H1 (cell line): ENCODE measurements around the gene GNA12. TPM values are rescaled to one million over a fixed set of nuclear protein-coding genes. Genes with fewer than 3 reads are reported as not detected.

ENCODE experiments used
- CTCF ChIA-PET: fragments of 300-600 bp; sonication (Branson Sonifier 250); formaldehyde crosslinking; loops from one replicate; lab custom pipeline; 2021; ENCODE audit not compliant: partially characterized antibody; lab: Charles Lee
- POLR2A ChIA-PET: fragments of 300-600 bp; sonication (Branson Sonifier 250); formaldehyde crosslinking; loops from one replicate; lab custom pipeline; 2021; ENCODE audit warnings: inconsistent platforms; ENCODE audit not compliant: partially characterized antibody; lab: Charles Lee
- DNase-seq, 2 experiments: peaks; one replicate each; pipeline versions ENCODE4 v3.0.0 to v3.0.0-alpha.2; 2010 to 2022; ENCODE audit warnings: low spot score in 2 of 2, low read depth in 1 of 2, mixed read lengths in 1 of 2
- FAIRE-seq: peaks from 2 replicates; lab custom pipeline; 2011; peaks lifted over from hg19 to GRCh38; lab: Jason Lieb, UNC
- H2AFZ ChIP-seq: 2 replicates; pipeline ENCODE4 v1.8.1; 2012; ENCODE audit warnings: low read length, inconsistent platforms
- H2AK5ac ChIP-seq: 2 replicates; pipeline ENCODE4 v1.6.1; 2013; ENCODE audit warnings: low read depth, low read length
- H2BK120ac ChIP-seq: replicated peaks from 2 replicates; pipeline ENCODE3; 2013; ENCODE audit warnings: low read depth, low read length, inconsistent platforms
- H2BK12ac ChIP-seq: 2 replicates; pipeline ENCODE4 v1.6.1; 2013; ENCODE audit warnings: low read depth, low read length
- H2BK15ac ChIP-seq: 2 replicates; pipeline ENCODE4 v1.6.1; 2013; ENCODE audit warnings: low read length
- H2BK20ac ChIP-seq: 2 replicates; pipeline ENCODE4 v1.6.1; 2013; ENCODE audit warnings: low read length
- H2BK5ac ChIP-seq: 2 replicates; pipeline ENCODE4 v1.6.1; 2013; ENCODE audit warnings: low read depth, low read length
- H3K14ac ChIP-seq: 2 replicates; pipeline ENCODE4 v1.6.1; 2013; ENCODE audit warnings: inconsistent platforms; ENCODE audit not compliant: insufficient read length
- H3K18ac ChIP-seq: 2 replicates; pipeline ENCODE4 v1.6.1; 2013; ENCODE audit warnings: low read length; ENCODE audit errors: extremely low read depth
- H3K23ac ChIP-seq: 2 replicates; pipeline ENCODE4 v1.6.1; 2013; ENCODE audit warnings: inconsistent platforms; ENCODE audit not compliant: insufficient read length
- H3K23me2 ChIP-seq: 2 replicates; pipeline ENCODE4 v1.6.1; 2013; ENCODE audit warnings: low read depth, low read length
- H3K27ac ChIP-seq: 2 replicates; pipeline ENCODE4 v1.6.1; 2011; ENCODE audit warnings: low read depth, low read length, inconsistent platforms
- H3K27me3 ChIP-seq, 4 experiments: replicated peaks in 1 of 4; 1 replicate in 1 of 4; 2 replicates in 3 of 4; pipeline versions ENCODE4 v1.6.1 to v1.8.1; 2011 to 2013; ENCODE audit warnings: low read length in 3 of 4, mild to moderate bottlenecking in 3 of 4, inconsistent platforms in 2 of 4, mixed read lengths in 2 of 4, moderate library complexity in 1 of 4; ENCODE audit not compliant: control insufficient read depth in 3 of 4, insufficient read depth in 3 of 4; ENCODE audit errors: extremely low read depth in 1 of 4
- H3K36me3 ChIP-seq, 4 experiments: 2 replicates each; pipeline versions ENCODE4 v1.6.1 to v1.8.1; 2011 to 2013; ENCODE audit warnings: mild to moderate bottlenecking in 4 of 4, low read length in 3 of 4, moderate library complexity in 2 of 4, control low read depth in 1 of 4, inconsistent platforms in 1 of 4; ENCODE audit not compliant: insufficient read depth in 4 of 4, control insufficient read depth in 2 of 4
- H3K4ac ChIP-seq: replicated peaks from 2 replicates; pipeline ENCODE3; 2013; ENCODE audit warnings: low read length, low read depth, mixed read lengths, inconsistent platforms; ENCODE audit not compliant: insufficient read length
- H3K4me1 ChIP-seq, 4 experiments: replicated peaks in 1 of 4; 1 replicate in 1 of 4; 2 replicates in 3 of 4; pipeline versions ENCODE4 v1.6.1 to v1.8.1; 2011 to 2013; ENCODE audit warnings: low read length in 3 of 4, inconsistent platforms in 2 of 4, mixed read lengths in 1 of 4; ENCODE audit not compliant: insufficient read depth in 4 of 4, control insufficient read depth in 3 of 4
- H3K4me2 ChIP-seq, 2 experiments: 2 replicates each; pipeline versions ENCODE4 v1.6.1 to v1.8.1; 2011 to 2013; ENCODE audit warnings: low read depth in 2 of 2, low read length in 2 of 2, control low read depth in 1 of 2, inconsistent platforms in 1 of 2, mild to moderate bottlenecking in 1 of 2; ENCODE audit not compliant: insufficient read depth in 1 of 2
- H3K4me3 ChIP-seq, 4 experiments: fragments of 200-600, 300-600 bp in 1 of 4; sonication (generic), shearing (Covaris generic), sonication (Bioruptor Twin) in 1 of 4; 2 replicates each; pipeline versions ENCODE4 v1.5.1 to v1.8.1; 2011 to 2016; ENCODE audit warnings: low read length in 4 of 4, low read depth in 3 of 4, control low read depth in 2 of 4, inconsistent platforms in 2 of 4, mild to moderate bottlenecking in 2 of 4, mixed read lengths in 1 of 4, moderate library complexity in 1 of 4; ENCODE audit not compliant: insufficient read depth in 2 of 4; ENCODE audit errors: extremely low read depth in 1 of 4
- H3K56ac ChIP-seq: replicated peaks from 2 replicates; pipeline ENCODE3; 2013; ENCODE audit warnings: low read depth, mild to moderate bottlenecking, mixed read lengths, low read length, inconsistent platforms; ENCODE audit not compliant: insufficient read length
- H3K79me1 ChIP-seq: 2 replicates; pipeline ENCODE4 v1.6.1; 2013; ENCODE audit warnings: low read depth, low read length, control low read depth
- H3K79me2 ChIP-seq, 2 experiments: 2 replicates each; pipeline versions ENCODE4 v1.6.1 to v1.8.1; 2012 to 2013; ENCODE audit warnings: low read length in 2 of 2, mild to moderate bottlenecking in 2 of 2, inconsistent platforms in 1 of 2; ENCODE audit not compliant: insufficient read depth in 2 of 2, control insufficient read depth in 1 of 2
- H3K9ac ChIP-seq, 4 experiments: replicated peaks in 1 of 4; 1 replicate in 1 of 4; 2 replicates in 3 of 4; pipeline versions ENCODE4 v1.6.1 to v1.8.1; 2011 to 2013; ENCODE audit warnings: low read depth in 3 of 4, low read length in 3 of 4, control low read depth in 2 of 4, mild to moderate bottlenecking in 2 of 4, moderate library complexity in 2 of 4, inconsistent platforms in 1 of 4; ENCODE audit errors: extremely low read depth in 1 of 4
- H3K9me3 ChIP-seq, 2 experiments: 2 replicates each; pipeline versions ENCODE4 v1.6.1 to v1.8.1; 2012 to 2013; ENCODE audit warnings: mild to moderate bottlenecking in 2 of 2, moderate library complexity in 2 of 2, control low read depth in 1 of 2, inconsistent platforms in 1 of 2, low read depth in 1 of 2, low read length in 1 of 2, mixed read lengths in 1 of 2; ENCODE audit not compliant: insufficient read depth in 2 of 2
- H4K20me1 ChIP-seq, 2 experiments: replicated peaks in 1 of 2; 2 replicates each; pipeline versions ENCODE3 to v1.8.1; 2011 to 2013; ENCODE audit warnings: inconsistent platforms in 2 of 2, low read length in 2 of 2, mild to moderate bottlenecking in 1 of 2; ENCODE audit not compliant: insufficient read depth in 2 of 2, control insufficient read depth in 1 of 2
- H4K5ac ChIP-seq: 2 replicates; pipeline ENCODE4 v1.6.1; 2013; ENCODE audit warnings: low read length, low read depth, mixed read lengths, inconsistent platforms; ENCODE audit not compliant: insufficient read length
- H4K8ac ChIP-seq: 2 replicates; pipeline ENCODE4 v1.8.0; 2013; ENCODE audit warnings: mild to moderate bottlenecking, moderate library complexity, low read length, inconsistent platforms; ENCODE audit not compliant: insufficient read depth; ENCODE audit errors: extremely low read depth
- H4K91ac ChIP-seq: replicated peaks from 2 replicates; pipeline ENCODE3; 2013; ENCODE audit warnings: low read length, mixed read lengths, inconsistent platforms; ENCODE audit not compliant: insufficient read length
- RBBP5 ChIP-seq: IDR thresholded peaks from 2 replicates; pipeline ENCODE4 v1.7.1; 2012; ENCODE audit warnings: low read depth, mild to moderate bottlenecking, inconsistent platforms, low read length, moderate library complexity, borderline replicate concordance
- WGBS, 2 experiments: shearing (Covaris generic) in 1 of 2; methylation state at CpG; one replicate each; pipeline versions ENCODE4 v1.1.6 to v1.1.7; 2013 to 2015; ENCODE audit warnings: low lambda C conversion rate in 2 of 2, mixed read lengths in 2 of 2, inconsistent platforms in 1 of 2, low coverage in 1 of 2, missing lambda C conversion rate in 1 of 2; ENCODE audit not compliant: insufficient replicate concordance in 2 of 2, insufficient coverage in 1 of 2, insufficient read length in 1 of 2; ENCODE audit errors: extremely low coverage in 1 of 2, missing lambda C conversion rate in 1 of 2; 5-methylcytosine and 5-hydroxymethylcytosine counted together
- polyA plus RNA-seq, 7 experiments: library from polyadenylated mRNA; depleted of rRNA in 3 of 7; stranded (reverse) in 5 of 7; unstranded in 2 of 7; fragments of >200 nt in 5 of 7; fragments of 200-250 nt in 2 of 7; gene quantifications; 1 replicate in 5 of 7; 2 replicates in 1 of 7; 4 replicates in 1 of 7; pipeline versions ENCODE4 v1.2.1 to v1.2.3, GENCODE V29; 2011 to 2013; ENCODE audit warnings: missing spikeins in 2 of 7, mixed read lengths in 2 of 7
- total RNA-seq: library from RNA; stranded (reverse); fragmentation: NEBNext Ultra II Directional; extraction: Animal tissue kit (Norgen Biotek cat#: 25700); gene quantifications from 2 replicates; pipeline ENCODE4 v1.2.1, GENCODE V29; 2021

GNA12 gene
- total and polyA plus RNA-seq, 2 of the 8 experiments (the other 6 are each of a cell fraction or from before 2014, with no cell fraction given): 96.5 to 109 TPM

DNA sequence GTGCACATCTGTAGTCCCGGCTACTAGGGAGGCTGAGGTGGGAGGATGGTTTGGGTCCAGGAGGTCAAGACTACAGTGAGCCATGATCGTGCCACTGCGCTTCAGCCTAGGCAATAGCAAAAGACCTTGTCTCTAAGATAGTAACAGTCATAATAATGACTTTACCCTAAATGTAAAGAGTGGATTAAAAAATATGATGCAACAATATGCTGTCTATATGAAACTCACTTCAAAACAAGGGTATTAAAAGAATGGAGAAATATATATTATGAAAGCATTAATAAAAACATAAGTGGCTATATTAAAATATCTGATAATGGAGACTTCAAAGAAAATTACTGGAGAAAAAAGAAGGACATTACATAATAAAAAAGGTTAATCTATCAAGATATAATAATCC, 5.7 kb downstream of the GNA12 start:
- H3K14ac ChIP-seq: no peak overlapping the region

More for the DNA sequence above, 5.7 kb downstream of the GNA12 start:
- Histone ChIP-seq H3K79me2 (peaks cover 47 to 100% of the 10 kb centered on the region in 2 experiments), H3K56ac (no peak overlapping the region), H3K27ac (no peak overlapping the region), H3K27me3 (no peaks in the 10 kb centered on the region), H2AK5ac (no peak overlapping the region), H2BK5ac (no peak overlapping the region), H3K18ac (no peak overlapping the region), H3K36me3 (peaks cover 2 to 39% (median 7%) of the 10 kb centered on the region in 4 experiments; a peak in 3 of 8 replicates), H4K20me1 (peaks cover 5 to 17% of the 10 kb centered on the region in 2 experiments), H3K79me1 (peaks cover 21% of the 10 kb centered on the region), H2BK120ac (no peak overlapping the region), H2AFZ (no peak overlapping the region), H3K4me1 (peaks cover 5 to 13% (median 8%) of the 10 kb centered on the region in 4 experiments; a peak in 5 of 7 replicates), H3K4me2 (no peak overlapping the region), H3K23me2 (peaks cover 3% of the 10 kb centered on the region; the same call in 1 of the 2 replicates), H2BK15ac (no peak overlapping the region), H3K23ac (no peak overlapping the region), H3K9me3 (no peaks in the 10 kb centered on the region), H4K91ac (no peak overlapping the region), H3K4ac (no peak overlapping the region), H4K5ac (no peak overlapping the region), H4K8ac (no peak overlapping the region), H3K9ac (no peak overlapping the region), H2BK12ac (no peak overlapping the region), H3K4me3 (no peak overlapping the region), H2BK20ac (no peak overlapping the region)
- ChIA-PET POLR2A (interaction anchor here (5.6 kb wide), 1 partner anchor 13 kb away, joined by 22 read pairs; no protein-coding TSS in a partner anchor), CTCF (interaction anchor here (0.6 to 0.7 kb wide), 3 partner anchors 60 to 864 kb away, joined by 3 to 4 read pairs (median 3); no protein-coding TSS in a partner anchor)
- 95% methylated on average over 3 of the region's 3 CpGs; no CpG with 5 or more reads in 1 of the 2 experiments for WGBS, 2 experiments
- TF ChIP-seq RBBP5: no peak
- FAIRE-seq (no peak), DNase-seq (no peak)
